GM19351 (cell line): ENCODE results near the gene JADE3.

Experiments
- ATAC-seq: cut with Tn5 transposase; IDR thresholded peaks from one replicate; pipeline ENCODE4 v1.9.1; 2021; ENCODE audit warnings: mild to moderate bottlenecking, moderate library complexity; ENCODE audit not compliant: unreplicated experiment

JADE3 gene

GRCh38 chrX:47101206-47101605 lies 189.0 kb downstream of the JADE3 start:
- ATAC-seq: no peak
